HepG2 (cell line): ENCODE measurements around the gene CXCL6. TPM values are rescaled to one million over a fixed set of nuclear protein-coding genes. Genes with fewer than 3 reads are reported as not detected.

ENCODE experiments used
- ATAC-seq: fragments of 200-7000 bp; cut with Tn5 transposase; 3 replicates; pipeline ENCODE4 v1.9.1; 2020; ENCODE audit warnings: mild to moderate bottlenecking, moderate library complexity
- BruUV-seq: library from RNA; stranded (reverse); fragments of 400-500 nt; replicated peaks from 2 replicates; lab custom pipeline; 2021; lab: Mats Ljungman, UMichigan
- CTCF ChIA-PET: fragments of 300-600 bp; formaldehyde crosslinking; extraction: SDS; loops from one replicate; lab custom pipeline; 2021; ENCODE audit warnings: low total read pairs, inconsistent platforms, low intra/inter-chr PET ratio; lab: Yijun Ruan, JAX
- POLR2A ChIA-PET: fragments of 350-600 bp; sonication (Branson Sonifier 250); formaldehyde crosslinking; loops from one replicate; lab custom pipeline; 2020; ENCODE audit warnings: antibody characterized with exemption, inconsistent platforms; lab: Yijun Ruan, JAX
- DNase-seq: peaks from one replicate; pipeline ENCODE4 v3.0.0-alpha.2; 2015; ENCODE audit warnings: low spot score
- FAIRE-seq: peaks from 3 replicates; lab custom pipeline; 2011; peaks lifted over from hg19 to GRCh38; lab: Jason Lieb, UNC
- H2AFZ ChIP-seq: one replicate; pipeline ENCODE4 v1.6.1; 2011; ENCODE audit warnings: low read length, inconsistent platforms
- H3K27ac ChIP-seq: fragments of 300-600 bp; 3 replicates; pipeline ENCODE4 v1.8.0; 2011; ENCODE audit warnings: mixed run types, mild to moderate bottlenecking, mixed read lengths, low read length, inconsistent platforms; ENCODE audit not compliant: insufficient read depth; ENCODE audit errors: extremely low read length
- H3K27me3 ChIP-seq, 2 experiments: fragments of 200-600 bp in 1 of 2; 2 replicates in 1 of 2; 3 replicates in 1 of 2; pipeline versions ENCODE4 v1.6.0 to v1.8.0; 2011; ENCODE audit warnings: low read length in 2 of 2, mild to moderate bottlenecking in 2 of 2, moderate library complexity in 2 of 2, inconsistent platforms in 1 of 2; ENCODE audit not compliant: insufficient read depth in 2 of 2, control insufficient read depth in 1 of 2
- H3K36me3 ChIP-seq, 2 experiments: fragments of 200-600 bp in 1 of 2; replicated peaks in 1 of 2; 2 replicates in 1 of 2; 3 replicates in 1 of 2; pipeline versions ENCODE4 v1.5.1 to v1.8.0; 2011; ENCODE audit warnings: low read length in 2 of 2, inconsistent platforms in 1 of 2; ENCODE audit not compliant: insufficient read depth in 2 of 2, control insufficient read depth in 1 of 2
- H3K4me1 ChIP-seq: 2 replicates; pipeline ENCODE4 v1.5.1; 2012; ENCODE audit warnings: low read length, inconsistent platforms; ENCODE audit not compliant: insufficient read depth
- H3K4me2 ChIP-seq: 2 replicates; pipeline ENCODE4 v1.6.0; 2011; ENCODE audit warnings: low read depth, low read length, inconsistent platforms
- H3K4me3 ChIP-seq, 3 experiments: fragments of 200-600 bp in 1 of 3; sonication (generic), shearing (Covaris generic) in 1 of 3; replicated peaks in 1 of 3; 2 replicates each; pipeline ENCODE4 v1.5.1; 2011 to 2016; ENCODE audit warnings: low read length in 3 of 3, inconsistent platforms in 2 of 3, low read depth in 2 of 3, mild to moderate bottlenecking in 2 of 3, control low read depth in 1 of 3, mixed read lengths in 1 of 3; ENCODE audit not compliant: insufficient read depth in 1 of 3
- H3K79me2 ChIP-seq: one replicate; pipeline ENCODE4 v1.6.1; 2011; ENCODE audit warnings: low read length, inconsistent platforms; ENCODE audit not compliant: insufficient read depth
- H3K9ac ChIP-seq: 2 replicates; pipeline ENCODE4 v1.6.0; 2011; ENCODE audit warnings: mild to moderate bottlenecking, low read depth, low read length, inconsistent platforms; ENCODE audit not compliant: insufficient read depth
- H3K9me3 ChIP-seq: 2 replicates; pipeline ENCODE4 v1.5.1; 2012; ENCODE audit warnings: mild to moderate bottlenecking, low read length
- H4K20me1 ChIP-seq: 2 replicates; pipeline ENCODE4 v1.6.0; 2011; ENCODE audit warnings: inconsistent platforms, mild to moderate bottlenecking, low read length, moderate library complexity; ENCODE audit not compliant: insufficient read depth
- IKZF4 ChIP-seq: sonication (generic); formaldehyde crosslinking; IDR thresholded peaks from 2 replicates; pipeline ENCODE4 v1.5.1; 2020; ENCODE audit warnings: borderline replicate concordance, mild to moderate bottlenecking, low read depth, missing genetic modification reagents; ENCODE audit errors: not compliant biosample characterization
- MEIS1 ChIP-seq: sonication (generic); formaldehyde crosslinking; IDR thresholded peaks from 2 replicates; pipeline ENCODE4 v1.9.0; 2021; ENCODE audit warnings: mild to moderate bottlenecking, missing genetic modification reagents, moderate library complexity, borderline replicate concordance
- NCOA5 ChIP-seq: sonication (generic); formaldehyde crosslinking; IDR thresholded peaks from 2 replicates; pipeline ENCODE4 v1.4.0; 2020; ENCODE audit warnings: missing genetic modification reagents
- NONO ChIP-seq, 2 experiments: fragments of 450-650 bp in 1 of 2; sonication (generic) in 1 of 2; formaldehyde crosslinking in 1 of 2; IDR thresholded peaks in 1 of 2; conservative IDR thresholded peaks in 1 of 2; 2 replicates each; pipeline versions ENCODE4 v1.6.1 to v1.8.0; 2017 to 2022; ENCODE audit warnings: mild to moderate bottlenecking in 1 of 2, missing genetic modification reagents in 1 of 2, moderate library complexity in 1 of 2
- POLR2G ChIP-seq: fragments of 200-400 bp; formaldehyde crosslinking; IDR thresholded peaks from 2 replicates; pipeline ENCODE4 v1.6.1; 2018; ENCODE audit warnings: mild to moderate bottlenecking, low read depth, low read length, moderate library complexity
- PRMT3 ChIP-seq: sonication (generic); formaldehyde crosslinking; IDR thresholded peaks from 2 replicates; pipeline ENCODE4 v1.8.1; 2022; ENCODE audit warnings: low read depth, mild to moderate bottlenecking, moderate library complexity, missing genetic modification reagents, borderline replicate concordance
- REL ChIP-seq: sonication (generic); formaldehyde crosslinking; conservative IDR thresholded peaks from 2 replicates; pipeline ENCODE4 v1.8.0; 2022; ENCODE audit warnings: mild to moderate bottlenecking, missing genetic modification reagents, moderate library complexity
- REPIN1 ChIP-seq: sonication (generic); formaldehyde crosslinking; IDR thresholded peaks from 2 replicates; pipeline ENCODE4 v1.8.0; 2022; ENCODE audit warnings: missing genetic modification reagents, low read depth, mild to moderate bottlenecking, borderline replicate concordance
- ZHX1 ChIP-seq: sonication (generic); formaldehyde crosslinking; IDR thresholded peaks from 2 replicates; pipeline ENCODE4 v1.8.1; 2022; ENCODE audit warnings: low read depth, mild to moderate bottlenecking, missing genetic modification reagents
- ZNF550 ChIP-seq: sonication (generic); formaldehyde crosslinking; IDR thresholded peaks from 2 replicates; pipeline ENCODE4 v1.4.0; 2020; ENCODE audit warnings: mild to moderate bottlenecking, missing genetic modification reagents, borderline replicate concordance
- ZNF737 ChIP-seq: sonication (generic); formaldehyde crosslinking; IDR thresholded peaks from 2 replicates; pipeline ENCODE4 v1.5.0; 2020; ENCODE audit warnings: missing genetic modification reagents, mild to moderate bottlenecking, borderline replicate concordance
- WGBS: methylation state at CpG from one replicate; pipeline ENCODE4 v1.1.6; 2017; ENCODE audit warnings: low lambda C conversion rate; 5-methylcytosine and 5-hydroxymethylcytosine counted together
- in situ Hi-C: cut with HindIII; loops from 2 replicates; pipeline ENCODE4 v1.10.0; 2017; ENCODE audit warnings: low pct_unique_long_range_greater_than_20kb; ENCODE audit not compliant: extremely low pct_ligation_motif_present
- intact Hi-C: fragments of 100-400 bp; cut with micrococcal nuclease; formaldehyde crosslinking; loops from one replicate; pipeline ENCODE4 v1.10.0; 2022; ENCODE audit not compliant: unreplicated experiment
- polyA plus RNA-seq, 8 experiments: library from polyadenylated mRNA; depleted of rRNA in 3 of 8; stranded (reverse) in 7 of 8; unstranded in 1 of 8; fragments of >200 nt; fragmentation: Illumina TruSeq in 4 of 8; extraction: Trizol in 4 of 8; gene quantifications; 2 replicates each; pipeline versions ENCODE4 v1.2.1 to v1.2.3, GENCODE V29; 2011 to 2016; ENCODE audit warnings: low read depth in 4 of 8, missing spikeins in 1 of 8, mixed read lengths in 1 of 8; ENCODE audit not compliant: insufficient read depth in 1 of 8
- total RNA-seq, 5 experiments: library from RNA; depleted of rRNA; stranded (reverse); fragments of >200 nt; fragmentation: Illumina TruSeq; extraction: Trizol; gene quantifications; 2 replicates each; pipeline ENCODE4 v1.2.3, GENCODE V29; 2016; ENCODE audit warnings: low read depth in 1 of 5
- TF ChIP-seq, protein P1 (sequence below): sonication (generic); formaldehyde crosslinking; IDR thresholded peaks from 2 replicates; pipeline ENCODE4 v1.5.0; 2020; ENCODE audit warnings: missing genetic modification reagents
- TF ChIP-seq, protein P2 (sequence below): sonication (generic); formaldehyde crosslinking; IDR thresholded peaks from 2 replicates; pipeline ENCODE4 v1.4.0; 2020; ENCODE audit warnings: missing genetic modification reagents, low read depth, mild to moderate bottlenecking, borderline replicate concordance

The CXCL6 gene
- total and polyA plus RNA-seq, 2 of the 13 experiments (the other 11 are each of a cell fraction or from before 2014, with no cell fraction given): not detected

- DNase-seq: no peak
These were observed 28.5 kb downstream of the CXCL6 start for GRCh38 chr4:73864961-73865360.

More at GRCh38 chr4:73864961-73865360, 28.5 kb downstream of the CXCL6 start:
- Histone ChIP-seq H2AFZ (no peak overlapping the region), H3K79me2 (no peaks in the 10 kb centered on the region), H3K9ac (no peak overlapping the region), H3K27ac (no peak overlapping the region), H3K36me3 (no peaks in the 10 kb centered on the region), H3K4me1 (peaks cover 8% of the 10 kb centered on the region; the same call in 1 of the 2 replicates), H3K27me3 (peaks cover 0 to 15% of the 10 kb centered on the region in 2 experiments; a peak in 2 of 5 replicates), H4K20me1 (no peaks in the 10 kb centered on the region), H3K4me3 (no peak overlapping the region), H3K4me2 (no peak overlapping the region), H3K9me3 (no peaks in the 10 kb centered on the region)
- POLR2A ChIA-PET: no interaction called here
- WGBS: 33% methylated on average over 8 of the region's 8 CpGs
- CTCF ChIA-PET: interaction anchor here (1.4 kb wide), 1 partner anchor 136 kb away, joined by 3 read pairs; no protein-coding TSS in a partner anchor
- in situ Hi-C loops (no loop called here), intact Hi-C loops (loop anchor here (1.0 to 5.0 kb wide), 3 partner anchors 136 to 553 kb away; no protein-coding TSS in a partner anchor)
- no TSS peak for BruUV-seq
- no peak for TF ChIP-seq PRMT3 (CRISPR knock-in tag)
- TF ChIP-seq MEIS1: no peak
- TF ChIP-seq, protein P1, sequence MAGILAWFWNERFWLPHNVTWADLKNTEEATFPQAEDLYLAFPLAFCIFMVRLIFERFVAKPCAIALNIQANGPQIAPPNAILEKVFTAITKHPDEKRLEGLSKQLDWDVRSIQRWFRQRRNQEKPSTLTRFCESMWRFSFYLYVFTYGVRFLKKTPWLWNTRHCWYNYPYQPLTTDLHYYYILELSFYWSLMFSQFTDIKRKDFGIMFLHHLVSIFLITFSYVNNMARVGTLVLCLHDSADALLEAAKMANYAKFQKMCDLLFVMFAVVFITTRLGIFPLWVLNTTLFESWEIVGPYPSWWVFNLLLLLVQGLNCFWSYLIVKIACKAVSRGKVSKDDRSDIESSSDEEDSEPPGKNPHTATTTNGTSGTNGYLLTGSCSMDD (CRISPR knock-in tag): no peak
- TF ChIP-seq IKZF4: no peak
- no peak for TF ChIP-seq ZHX1
- no peak for TF ChIP-seq NCOA5 (CRISPR knock-in tag)
- no peak for TF ChIP-seq REPIN1 (CRISPR knock-in tag)
- TF ChIP-seq REL (CRISPR knock-in tag): no peak
- TF ChIP-seq NONO (IDR thresholded peaks at IDR 0.05): no peak
- TF ChIP-seq NONO (CRISPR knock-in tag; conservative IDR thresholded peaks at IDR 0.05): no peak
- no peak for TF ChIP-seq ZNF737 (CRISPR knock-in tag)
- no peak for TF ChIP-seq ZNF550
- TF ChIP-seq POLR2G: no peak
- TF ChIP-seq, protein P2, sequence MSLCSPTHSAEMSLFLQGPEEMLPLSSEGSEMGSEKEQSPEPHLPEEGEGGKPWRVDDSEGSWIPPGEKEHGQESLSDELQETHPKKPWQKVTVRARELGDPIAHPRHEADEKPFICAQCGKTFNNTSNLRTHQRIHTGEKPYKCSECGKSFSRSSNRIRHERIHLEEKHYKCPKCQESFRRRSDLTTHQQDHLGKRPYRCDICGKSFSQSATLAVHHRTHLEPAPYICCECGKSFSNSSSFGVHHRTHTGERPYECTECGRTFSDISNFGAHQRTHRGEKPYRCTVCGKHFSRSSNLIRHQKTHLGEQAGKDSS (CRISPR knock-in tag): no peak
- ATAC-seq (no peak), FAIRE-seq (no peak)
